Mucosa of descending colon (tissue), 3 donors: ENCODE results near the gene KRT86. TPM values are rescaled to one million over a fixed set of nuclear protein-coding genes. Genes with fewer than 3 reads are reported as not detected.
"Not testable (repeated sequence)": the region's sequence is repeated elsewhere in the genome, so short reads cannot be mapped to it uniquely, and the experiment has no call there.

ENCODE experiments used
- ATAC-seq: fragments of 200-7000 bp; cut with Tn5 transposase; one replicate; pipeline ENCODE4 v1.9.1; 2020; ENCODE audit warnings: mild to moderate bottlenecking, moderate library complexity
- DNase-seq, 3 donors: peaks; one replicate each; pipeline ENCODE4 v3.0.0-alpha.2; 2020
- H3K36me3 ChIP-seq: fragments of 200-600 bp; one replicate; pipeline ENCODE4 v1.8.0; 2021; ENCODE audit warnings: low read depth, mild to moderate bottlenecking
- H3K4me1 ChIP-seq: fragments of 200-600 bp; one replicate; pipeline ENCODE4 v1.8.0; 2021; ENCODE audit warnings: low read depth, mild to moderate bottlenecking
- H3K4me3 ChIP-seq: fragments of 200-600 bp; one replicate; pipeline ENCODE4 v1.8.0; 2021; ENCODE audit warnings: mild to moderate bottlenecking
- H3K9me3 ChIP-seq: fragments of 200-600 bp; one replicate; pipeline ENCODE4 v1.8.0; 2021; ENCODE audit warnings: mild to moderate bottlenecking
- CTCF ChIP-seq: fragments of 200-600 bp; IDR thresholded peaks from one replicate; pipeline ENCODE4 v1.8.0; 2022; ENCODE audit warnings: antibody characterized with exemption, mild to moderate bottlenecking
- intact Hi-C, 2 donors: fragments of 100-400 bp; cut with DNase I in 1 of 2; cut with micrococcal nuclease in 1 of 2; formaldehyde crosslinking; loops; one replicate each; pipeline versions ENCODE4 v1.11.0 to v1.11.1; 2022; cut with DNase I, micrococcal nuclease
- total RNA-seq, 3 donors: library from RNA; stranded (reverse); fragmentation: NEBNext Ultra II Directional in 2 of 3; extraction: Animal tissue kit (Norgen Biotek cat#: 25700) in 2 of 3; gene quantifications; one replicate each; pipeline versions ENCODE4 v1.2.1 to v1.2.4, GENCODE V29; 2021 to 2023
- donor health status: DM: no; HTN: no; CAD: no; lungs with moderate emphysema.
- donor health status: DM: no; HTN: no; CAD: no.
- donor health status: DM: no; HTN: yes; CAD: no.

The KRT86 gene
- total RNA-seq, 3 donors from 2014 or later, result 0.35 to 0.58 TPM; not detected in 1

GRCh38 chr12:52341066-52341580 lies 66.7 kb downstream of the KRT86 start:
- Histone ChIP-seq H3K4me3 (no peak overlapping the region), H3K4me1 (no peaks in the 10 kb centered on the region), H3K36me3 (no peaks in the 10 kb centered on the region), H3K9me3 (no peaks in the 10 kb centered on the region)
- no peak for TF ChIP-seq CTCF
- ATAC-seq (no peak), DNase-seq (no peak)
- intact Hi-C loops, result no loop called here

- no peaks in the 10 kb centered on the region for H3K4me1 ChIP-seq
- no peaks in the 10 kb centered on the region for H3K9me3 ChIP-seq
- no peak for TF ChIP-seq CTCF
- H3K4me3 ChIP-seq, result no peak overlapping the region
- no peak for ATAC-seq
- intact Hi-C loops, result no loop called here
- no peak for DNase-seq
- H3K36me3 ChIP-seq, result no peaks in the 10 kb centered on the region
Observed at GRCh38 chr12:52342781-52343490, 68.5 kb downstream of the KRT86 start.

- DNase-seq (no peak), ATAC-seq (no peak)
- intact Hi-C loops, result no loop called here
- H3K36me3 ChIP-seq, result no peaks in the 10 kb centered on the region
- no peaks in the 10 kb centered on the region for H3K9me3 ChIP-seq
- no peaks in the 10 kb centered on the region for H3K4me1 ChIP-seq
- no peak for TF ChIP-seq CTCF
- H3K4me3 ChIP-seq, result no peak overlapping the region
Observed at GRCh38 chr12:52343550-52343949, 69.1 kb downstream of the KRT86 start.

- no peak for TF ChIP-seq CTCF
- Histone ChIP-seq H3K36me3 (no peaks in the 10 kb centered on the region), H3K4me1 (no peaks in the 10 kb centered on the region), H3K4me3 (no peak overlapping the region), H3K9me3 (no peaks in the 10 kb centered on the region)
- no peak for DNase-seq
- ATAC-seq, result no peak
- intact Hi-C loops, result no loop called here
Observed at GRCh38 chr12:52344111-52344510, 69.7 kb downstream of the KRT86 start.

- H3K36me3 ChIP-seq, H3K4me3 ChIP-seq, H3K4me1 ChIP-seq, DNase-seq, ATAC-seq, intact Hi-C loops, H3K9me3 ChIP-seq: not testable (repeated sequence)
Observed at GRCh38 chr12:52345041-52345440, 70.6 kb downstream of the KRT86 start.

- intact Hi-C loops, result no loop called here
- Histone ChIP-seq H3K9me3 (no peaks in the 10 kb centered on the region), H3K4me1 (no peaks in the 10 kb centered on the region), H3K36me3 (no peaks in the 10 kb centered on the region), H3K4me3 (no peak overlapping the region)
- ATAC-seq, result peak; percentile 52
- no peak for DNase-seq
- no peak for TF ChIP-seq CTCF
Observed at GRCh38 chr12:52346593-52346992, 72.1 kb downstream of the KRT86 start.
